ENCODE measurements around the gene WFDC5. TPM values are rescaled to one million over a fixed set of nuclear protein-coding genes. Genes with fewer than 3 reads are reported as not detected.

Gene WFDC5
- total RNA-seq, 1 donor from 2014 or later = not detected

- Mint-ChIP-seq H3K9me3 (no peaks in the 10 kb centered on the region), H3K4me3 (no peak overlapping the region), H3K4me1 (no peaks in the 10 kb centered on the region), H3K27ac (ENCODE audit: unreplicated experiment) (no peak overlapping the region), H3K36me3 (ENCODE audit: low read depth) (no peaks in the 10 kb centered on the region), H3K27me3 (ENCODE audit: low read depth) (peaks cover 36% of the 10 kb centered on the region)
- no peak for DNase-seq (ENCODE audit: low read depth, low spot score)
- TF ChIP-seq, protein P1, sequence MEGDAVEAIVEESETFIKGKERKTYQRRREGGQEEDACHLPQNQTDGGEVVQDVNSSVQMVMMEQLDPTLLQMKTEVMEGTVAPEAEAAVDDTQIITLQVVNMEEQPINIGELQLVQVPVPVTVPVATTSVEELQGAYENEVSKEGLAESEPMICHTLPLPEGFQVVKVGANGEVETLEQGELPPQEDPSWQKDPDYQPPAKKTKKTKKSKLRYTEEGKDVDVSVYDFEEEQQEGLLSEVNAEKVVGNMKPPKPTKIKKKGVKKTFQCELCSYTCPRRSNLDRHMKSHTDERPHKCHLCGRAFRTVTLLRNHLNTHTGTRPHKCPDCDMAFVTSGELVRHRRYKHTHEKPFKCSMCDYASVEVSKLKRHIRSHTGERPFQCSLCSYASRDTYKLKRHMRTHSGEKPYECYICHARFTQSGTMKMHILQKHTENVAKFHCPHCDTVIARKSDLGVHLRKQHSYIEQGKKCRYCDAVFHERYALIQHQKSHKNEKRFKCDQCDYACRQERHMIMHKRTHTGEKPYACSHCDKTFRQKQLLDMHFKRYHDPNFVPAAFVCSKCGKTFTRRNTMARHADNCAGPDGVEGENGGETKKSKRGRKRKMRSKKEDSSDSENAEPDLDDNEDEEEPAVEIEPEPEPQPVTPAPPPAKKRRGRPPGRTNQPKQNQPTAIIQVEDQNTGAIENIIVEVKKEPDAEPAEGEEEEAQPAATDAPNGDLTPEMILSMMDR (conservative IDR thresholded peaks at IDR 0.05) = no peak
Observed at GRCh38 chr20:45109634-45110033, 5.3 kb downstream of the WFDC5 start.

- H3K27me3 Mint-ChIP-seq (ENCODE audit: low read depth) = peaks cover 54% of the 10 kb centered on the region
- no peak overlapping the region for H3K27ac Mint-ChIP-seq (ENCODE audit: unreplicated experiment)
- TF ChIP-seq, protein P1 (conservative IDR thresholded peaks at IDR 0.05) = no peak
- H3K4me1 Mint-ChIP-seq = peaks cover 3% of the 10 kb centered on the region
- DNase-seq (ENCODE audit: low read depth, low spot score) = no peak
- no peak overlapping the region for H3K4me3 Mint-ChIP-seq
- no peaks in the 10 kb centered on the region for H3K9me3 Mint-ChIP-seq
- no peaks in the 10 kb centered on the region for H3K36me3 Mint-ChIP-seq (ENCODE audit: low read depth)
Observed at GRCh38 chr20:45105317-45105716, 9.7 kb downstream of the WFDC5 start.

DNA sequence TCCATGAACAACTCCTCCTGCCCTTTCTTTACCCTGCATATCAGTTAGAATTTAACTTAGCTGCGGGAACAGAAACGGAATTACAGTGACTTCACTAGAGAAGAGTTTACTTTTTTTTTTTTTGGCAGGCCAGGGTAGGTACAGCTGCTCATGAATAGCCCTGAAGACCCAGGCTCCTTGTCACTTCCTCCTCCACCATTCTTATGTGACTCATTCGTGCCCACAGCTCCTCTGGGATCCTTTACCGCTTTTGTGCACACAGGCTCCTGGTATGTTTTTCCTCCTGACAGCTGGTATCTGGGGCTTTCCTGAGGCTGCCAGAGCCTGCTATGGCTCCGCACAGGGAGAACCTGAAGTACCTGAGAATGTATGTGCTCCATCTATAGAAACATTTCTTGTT lies 10.2 kb downstream of the WFDC5 start:
- Mint-ChIP-seq H3K9me3 (no peaks in the 10 kb centered on the region), H3K27me3 (ENCODE audit: low read depth) (peaks cover 60% of the 10 kb centered on the region), H3K4me1 (peaks cover 3% of the 10 kb centered on the region), H3K36me3 (ENCODE audit: low read depth) (no peaks in the 10 kb centered on the region), H3K27ac (ENCODE audit: unreplicated experiment) (no peak overlapping the region), H3K4me3 (no peak overlapping the region)
- TF ChIP-seq, protein P1 (conservative IDR thresholded peaks at IDR 0.05) = no peak
- DNase-seq (ENCODE audit: low read depth, low spot score) = no peak

- no peak for DNase-seq (ENCODE audit: low read depth, low spot score)
- Mint-ChIP-seq H3K27ac (ENCODE audit: unreplicated experiment) (no peak overlapping the region), H3K36me3 (ENCODE audit: low read depth) (no peaks in the 10 kb centered on the region), H3K27me3 (ENCODE audit: low read depth) (peaks cover 66% of the 10 kb centered on the region), H3K4me1 (peaks cover 3% of the 10 kb centered on the region), H3K9me3 (no peaks in the 10 kb centered on the region), H3K4me3 (no peak overlapping the region)
- TF ChIP-seq, protein P1 (conservative IDR thresholded peaks at IDR 0.05) = no peak
Observed at GRCh38 chr20:45103072-45103471, 11.9 kb downstream of the WFDC5 start.

- peaks cover 67% of the 10 kb centered on the region for H3K27me3 Mint-ChIP-seq (ENCODE audit: low read depth)
Observed at GRCh38 chr20:45101333-45101850, 13.6 kb downstream of the WFDC5 start.

More at GRCh38 chr20:45101333-45101850, 13.6 kb downstream of the WFDC5 start:
- TF ChIP-seq, protein P1 (conservative IDR thresholded peaks at IDR 0.05) = no peak
- no peak for DNase-seq (ENCODE audit: low read depth, low spot score)
- Mint-ChIP-seq H3K36me3 (ENCODE audit: low read depth) (no peaks in the 10 kb centered on the region), H3K9me3 (no peaks in the 10 kb centered on the region), H3K4me3 (no peak overlapping the region), H3K27ac (ENCODE audit: unreplicated experiment) (no peak overlapping the region), H3K4me1 (peaks cover 3% of the 10 kb centered on the region)

Data from neural crest cell (in vitro differentiated cells).